ENCODE results near the gene USP11. TPM values are rescaled to one million over a fixed set of nuclear protein-coding genes. Genes with fewer than 3 reads are reported as not detected.

Gene USP11
- total RNA-seq, 1 experiment from 2014 or later: 153 TPM

- Histone ChIP-seq H3K27me3 (ENCODE audit: insufficient read depth, low read length) (no peaks in the 10 kb centered on the region), H2BK5ac (ENCODE audit: insufficient read length, low read length) (no peak overlapping the region), H2AFZ (ENCODE audit: low read length) (no peak overlapping the region), H3K9me3 (ENCODE audit: control insufficient read depth, low read depth, low read length) (no peaks in the 10 kb centered on the region), H3K23me2 (ENCODE audit: insufficient read length, low read depth, low read length, poor library complexity, severe bottlenecking) (no peaks in the 10 kb centered on the region), H2BK120ac (ENCODE audit: low read depth, low read length, poor library complexity, severe bottlenecking) (no peak overlapping the region), H3K27ac (ENCODE audit: insufficient read length, low read depth, low read length) (no peak overlapping the region), H2BK12ac (ENCODE audit: insufficient read length, low read depth, low read length) (no peak overlapping the region), H3K56ac (ENCODE audit: insufficient read length, low read depth, low read length) (no peak overlapping the region), H4K8ac (replicated peaks; ENCODE audit: insufficient read length, low read depth, low read length) (no peak overlapping the region), H4K5ac (ENCODE audit: insufficient read length, low read depth, low read length) (no peak overlapping the region), H3T11ph (ENCODE audit: low read length) (no peak overlapping the region), H2AK5ac (ENCODE audit: insufficient read length, low read length) (no peak overlapping the region), H3K4me2 (ENCODE audit: insufficient read depth, insufficient read length, low read length) (no peak overlapping the region), H3K14ac (ENCODE audit: insufficient read depth, low read length) (no peak overlapping the region), H4K20me1 (ENCODE audit: control insufficient read depth, insufficient read depth, insufficient read length) (peaks cover 2% of the 10 kb centered on the region), H3K4ac (ENCODE audit: low read depth, low read length) (no peak overlapping the region), H3K4me1 (ENCODE audit: insufficient read depth, low read length) (no peaks in the 10 kb centered on the region), H3K18ac (ENCODE audit: insufficient read length, low read depth, low read length) (no peak overlapping the region), H3K79me1 (ENCODE audit: insufficient read depth, low read depth, low read length, poor library complexity, severe bottlenecking) (peaks cover 5% of the 10 kb centered on the region), H3K79me2 (ENCODE audit: insufficient read depth, low read length) (peaks cover 5% of the 10 kb centered on the region; the same call in 1 of the 2 replicates), H3K23ac (ENCODE audit: insufficient read length, low read depth, low read length) (no peak overlapping the region), H3K9ac (ENCODE audit: extremely low read depth, insufficient read length, low read length) (no peak overlapping the region), H4K91ac (ENCODE audit: insufficient read length, low read depth, low read length) (no peak overlapping the region), H2BK20ac (ENCODE audit: low read depth, low read length, poor library complexity, severe bottlenecking) (no peak overlapping the region), H2BK15ac (ENCODE audit: low read depth, low read length) (no peak overlapping the region)
- no peaks in the 10 kb centered on the region for H3K27me3 Mint-ChIP-seq (ENCODE audit: low read depth)
- no peaks in the 10 kb centered on the region for H3K4me1 Mint-ChIP-seq
- no CpG with 5 or more reads among the region's 6 CpGs for WGBS (ENCODE audit: extremely low coverage, insufficient read length, low lambda C conversion rate)
- no peaks in the 10 kb centered on the region for H3K9me3 Mint-ChIP-seq
- no peak overlapping the region for H3K27ac Mint-ChIP-seq
- TF ChIP-seq CTCF (conservative IDR thresholded peaks at IDR 0.05): no peak
- no peak for DNase-seq
- H3K36me3 Mint-ChIP-seq (ENCODE audit: insufficient read depth in 1 of 3, low read depth in 3 of 3): peaks cover 65 to 84% (median 78%) of the 10 kb centered on the region in 3 experiments
- H3K4me3 Mint-ChIP-seq: no peak overlapping the region; a peak in 1 of 5 replicates
Observed at GRCh38 chrX:47226071-47226470, 6.7 kb upstream of the USP11 start.
